GM18511 (cell line): ENCODE results near the gene TBL1XR1.

ENCODE experiments used
- ATAC-seq: cut with Tn5 transposase; IDR thresholded peaks from one replicate; pipeline ENCODE4 v1.9.1; 2021; ENCODE audit warnings: mild to moderate bottlenecking, moderate library complexity; ENCODE audit not compliant: unreplicated experiment

The TBL1XR1 gene

DNA sequence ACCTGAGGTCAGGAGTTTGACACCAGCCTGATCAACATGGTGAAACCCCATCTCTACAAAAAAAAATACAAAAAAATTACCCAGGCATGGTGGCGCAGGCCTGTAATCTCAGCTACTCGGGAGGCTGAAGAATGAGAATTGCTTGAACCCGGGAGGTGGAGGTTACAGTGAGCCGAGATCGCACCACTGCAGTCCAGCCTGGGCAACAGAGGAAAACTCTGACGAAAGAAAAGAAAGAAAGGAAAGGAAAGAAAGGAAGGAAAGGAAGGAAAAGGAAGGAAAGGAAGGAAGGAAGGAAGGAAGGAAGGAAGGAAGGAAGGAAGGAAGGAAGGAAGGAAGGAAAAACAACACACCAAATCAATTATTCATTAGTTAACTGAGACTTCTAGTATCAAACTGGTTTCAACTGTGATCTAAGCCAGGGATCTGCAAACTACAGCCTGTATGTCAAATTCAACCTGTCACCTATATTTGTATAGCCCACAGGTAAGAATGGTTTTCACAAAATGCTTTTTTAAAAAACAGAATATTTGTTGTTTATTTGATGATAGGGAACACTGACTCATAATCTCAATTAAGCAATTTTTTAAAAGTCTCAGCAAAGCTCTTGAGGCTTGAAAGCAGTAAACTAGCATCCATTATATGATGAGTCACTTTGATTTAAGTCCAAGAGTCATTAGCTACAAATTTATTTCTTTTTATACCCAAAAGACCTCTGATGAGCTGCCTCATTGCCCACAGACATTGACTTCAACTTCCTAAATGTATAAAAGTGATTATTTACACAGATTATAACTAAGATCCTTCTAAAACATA, 127.6 kb downstream of the TBL1XR1 start:
- ATAC-seq: no peak

DNA sequence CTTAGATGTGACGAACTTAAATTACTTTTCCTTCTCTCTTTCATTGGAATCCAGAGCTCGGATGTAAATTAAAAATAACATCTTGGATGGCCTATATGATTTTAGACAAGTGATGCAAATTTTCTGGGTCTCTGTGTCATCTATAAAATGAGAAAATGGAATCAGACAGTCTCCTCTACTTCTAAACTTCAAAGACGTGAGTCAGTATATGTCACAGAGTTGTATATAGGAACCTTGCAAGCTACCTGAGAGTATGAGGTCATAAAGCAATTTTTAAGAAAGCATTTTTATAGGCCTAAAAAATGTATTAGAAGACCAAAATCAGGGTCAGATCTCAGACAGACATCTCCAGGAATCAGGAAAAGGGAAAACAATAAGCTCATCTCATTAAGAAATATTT, 128.3 kb downstream of the TBL1XR1 start:
- ATAC-seq: no peak

DNA sequence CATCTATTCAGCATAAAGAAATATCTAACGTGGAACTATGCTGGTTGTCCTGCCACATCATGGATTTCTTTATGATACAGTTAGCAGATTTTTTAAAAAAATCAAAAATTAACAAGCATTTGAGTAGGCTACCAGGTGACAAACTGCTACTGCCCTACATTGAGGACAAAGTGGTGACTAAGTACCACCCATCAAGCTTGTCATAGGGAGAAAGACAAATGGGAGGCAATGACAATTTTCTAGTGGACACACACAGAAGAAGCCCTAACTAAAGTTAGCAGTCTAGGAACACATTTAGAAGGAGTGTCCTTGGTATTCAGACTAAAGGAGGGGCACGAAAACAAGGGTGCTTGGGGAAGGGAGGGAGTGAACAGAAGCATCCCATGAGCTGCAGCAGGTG, 131.2 kb downstream of the TBL1XR1 start:
- no peak for ATAC-seq

DNA sequence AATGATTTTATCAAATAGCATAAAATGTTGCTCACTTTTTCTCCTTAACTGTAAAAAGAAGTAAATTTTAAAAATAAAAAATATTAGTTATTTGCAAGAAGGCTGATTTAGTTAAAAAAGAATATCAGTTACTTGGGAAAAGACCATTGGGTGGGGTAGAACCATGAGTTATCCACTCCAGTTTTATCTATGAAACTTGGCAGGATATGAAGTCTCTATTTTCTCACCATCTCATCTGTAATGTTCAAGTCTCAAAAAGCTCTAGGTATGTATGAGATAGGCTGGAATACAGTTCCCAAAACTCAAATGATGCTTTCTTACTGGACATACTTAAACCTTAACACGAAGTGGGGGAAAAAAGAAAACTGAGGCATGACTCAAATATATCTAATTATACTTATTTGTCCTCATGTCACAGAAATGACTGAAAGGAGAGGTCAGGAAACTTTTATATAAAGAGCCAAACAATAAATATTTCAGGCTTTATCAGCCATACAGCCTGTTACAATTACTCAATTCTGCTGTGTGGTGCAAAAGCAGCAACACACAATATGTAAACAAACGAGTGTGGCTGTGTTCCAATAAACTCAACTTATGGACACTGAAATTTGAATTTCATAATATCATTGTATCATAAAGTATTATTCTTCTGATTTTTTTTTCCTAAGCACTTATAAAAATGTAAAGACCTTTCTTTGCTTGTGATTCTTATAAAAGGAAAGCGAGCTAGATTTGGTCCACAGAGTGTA, 131.8 kb downstream of the TBL1XR1 start:
- ATAC-seq: no peak

GRCh38 chr3:177062052-177062732, 135.1 kb downstream of the TBL1XR1 start:
- no peak for ATAC-seq

GRCh38 chr3:177061369-177061768, 135.9 kb downstream of the TBL1XR1 start:
- ATAC-seq: no peak

DNA sequence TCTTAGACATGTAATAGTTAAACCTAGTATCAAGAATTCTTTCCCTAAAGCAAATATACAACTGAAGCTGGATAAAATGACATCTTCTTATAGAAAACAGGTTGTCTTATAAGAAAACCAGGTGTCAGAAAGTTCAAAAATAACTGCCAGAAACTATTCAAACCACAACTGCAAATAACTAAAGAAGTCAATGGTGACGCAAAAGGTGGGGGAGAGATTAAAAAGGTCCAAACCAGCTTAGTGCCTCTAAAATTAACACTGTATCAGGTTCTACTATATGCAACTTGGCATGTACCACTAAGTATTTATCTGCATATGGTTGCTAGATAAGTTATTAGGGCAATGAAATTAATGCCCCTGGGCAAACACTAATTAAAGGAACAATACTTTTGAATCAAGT, 136.8 kb downstream of the TBL1XR1 start:
- no peak for ATAC-seq

DNA sequence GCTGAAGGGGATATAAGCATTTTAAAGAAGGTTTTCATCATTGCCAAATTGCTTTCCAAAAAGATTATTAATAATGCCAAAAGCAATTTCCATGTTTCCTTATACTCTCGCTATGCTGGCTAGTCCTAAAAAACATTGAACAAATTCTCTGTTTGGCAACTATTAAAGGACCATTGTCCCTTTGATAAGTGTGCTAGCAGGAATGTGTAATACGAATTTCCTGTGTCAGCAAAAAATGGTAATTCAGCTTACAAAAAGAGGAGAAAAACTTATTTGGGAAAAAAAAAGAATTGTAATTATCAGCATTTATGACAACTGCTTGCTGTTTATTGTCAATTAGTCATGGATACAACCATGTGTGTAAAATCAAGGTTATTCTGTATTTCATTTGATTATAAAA, 138.6 kb downstream of the TBL1XR1 start:
- no peak for ATAC-seq

DNA sequence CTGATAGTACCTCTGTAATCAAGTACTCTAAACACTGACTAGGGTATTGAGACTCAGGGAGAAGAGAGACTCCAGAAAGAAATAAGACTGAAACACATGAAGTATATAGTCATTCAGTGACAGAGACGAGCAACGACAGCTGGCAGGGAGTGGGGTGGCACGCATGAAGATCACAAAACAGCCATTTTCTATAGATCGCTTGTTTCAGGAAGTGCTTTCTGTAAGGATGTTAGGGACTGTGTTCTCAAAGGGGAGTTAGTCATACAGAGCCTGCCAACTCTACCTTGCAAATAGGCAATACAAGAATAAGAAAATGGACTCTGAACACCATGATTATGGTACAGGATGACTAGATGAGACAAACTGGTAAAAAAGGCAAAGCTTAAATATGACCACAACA, 139.5 kb downstream of the TBL1XR1 start:
- peak; percentile 95 for ATAC-seq

DNA sequence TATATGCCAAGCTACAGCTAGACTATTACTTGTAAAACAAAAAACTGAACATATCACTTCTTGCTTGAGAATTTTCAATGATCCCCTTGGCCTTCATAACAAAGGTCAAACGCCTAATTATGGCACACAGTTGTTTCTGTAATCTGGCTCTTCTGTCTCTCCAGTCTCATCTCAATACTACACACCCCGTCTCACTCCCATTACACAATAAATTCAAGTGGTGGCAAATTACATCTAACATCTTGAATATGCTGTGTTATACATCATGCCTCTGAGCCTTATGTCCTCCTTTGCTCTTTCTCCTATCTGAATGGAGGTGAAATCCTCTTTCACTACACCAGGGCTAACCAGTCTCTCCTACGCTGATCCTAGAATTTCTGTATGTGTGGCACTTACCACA, 140.4 kb downstream of the TBL1XR1 start:
- ATAC-seq: no peak

- no peak for ATAC-seq
Observed at GRCh38 chr3:177055605-177056571, 141.4 kb downstream of the TBL1XR1 start.

DNA sequence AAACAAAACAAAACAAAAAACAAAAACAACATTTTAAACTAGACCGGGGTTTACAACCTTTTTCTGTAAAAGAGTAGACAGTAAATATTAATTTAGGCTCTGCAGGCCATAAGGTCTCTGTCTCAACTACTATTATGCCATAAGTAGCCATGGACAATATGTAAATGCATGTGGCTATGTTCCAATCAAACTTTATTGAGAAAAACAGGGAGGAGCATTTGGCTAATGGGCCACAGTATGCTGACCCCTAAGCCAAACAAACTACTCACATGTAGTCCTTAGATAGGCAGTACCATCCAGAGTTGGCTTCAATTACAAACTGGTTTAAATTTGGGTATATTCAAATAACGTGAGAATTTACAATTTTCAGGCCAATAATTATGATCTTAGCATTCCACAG, 144.2 kb downstream of the TBL1XR1 start:
- no peak for ATAC-seq

GRCh38 chr3:177051411-177051810, 145.9 kb downstream of the TBL1XR1 start:
- no peak for ATAC-seq

- ATAC-seq: peak; percentile 79
Observed at GRCh38 chr3:177050501-177051237, 146.6 kb downstream of the TBL1XR1 start.

- no peak for ATAC-seq
Observed at GRCh38 chr3:177045767-177046166, 151.5 kb downstream of the TBL1XR1 start.

DNA sequence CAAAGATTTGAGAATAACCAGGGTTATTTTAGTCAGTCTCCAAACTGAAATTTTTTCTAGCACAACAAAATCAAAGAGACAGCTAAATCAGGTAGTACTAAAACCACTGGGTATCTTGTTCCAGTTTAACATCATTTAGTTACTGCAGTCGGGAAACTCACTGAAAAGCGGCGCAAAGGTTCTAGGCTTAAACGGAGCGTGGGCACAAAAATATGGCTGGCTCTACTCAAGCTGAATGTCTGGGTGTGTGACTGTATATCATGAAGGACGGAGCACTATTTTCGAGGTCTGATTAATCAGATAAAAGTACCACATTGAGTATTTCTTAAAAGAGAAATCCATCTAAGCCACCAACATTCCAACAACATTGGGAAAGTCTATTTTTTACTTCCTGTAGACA, 152.1 kb downstream of the TBL1XR1 start:
- no peak for ATAC-seq

DNA sequence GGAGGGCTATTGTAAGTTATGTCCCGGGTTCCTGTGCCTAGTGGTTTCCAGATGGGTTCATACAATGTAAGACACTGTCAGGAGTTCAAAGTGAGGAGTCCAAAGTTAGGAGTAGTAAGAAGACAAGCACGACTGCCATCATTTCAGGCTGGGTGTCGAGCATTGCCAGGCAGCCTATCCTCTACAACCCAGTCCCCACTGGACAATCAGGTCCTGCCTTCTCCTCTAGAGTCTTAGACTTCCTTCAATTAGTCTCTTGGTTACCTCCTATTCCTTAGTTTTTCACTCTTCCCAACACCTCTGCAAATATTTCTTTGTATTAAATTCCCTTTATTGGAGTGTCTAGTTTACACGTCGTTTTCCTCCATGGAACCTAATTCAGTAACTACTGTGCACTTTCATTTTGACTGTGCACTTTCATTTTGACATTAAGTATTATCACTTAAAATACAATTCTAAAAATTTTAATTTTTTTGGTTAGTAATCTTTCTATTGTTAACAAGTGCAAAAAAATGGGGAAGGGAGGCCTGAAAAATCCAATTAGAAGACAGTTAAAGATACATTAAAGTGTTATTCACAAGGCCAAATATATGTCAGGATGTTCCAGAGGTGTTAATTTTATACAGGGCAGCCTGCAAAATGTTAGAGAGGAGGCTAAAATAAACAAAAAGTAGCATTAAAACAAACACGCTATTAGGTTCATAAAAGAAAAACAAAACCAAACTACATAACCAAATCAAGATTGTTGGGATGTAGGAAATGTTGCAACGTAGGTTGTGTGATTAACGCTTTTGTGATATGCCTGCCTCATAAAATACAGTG, 155.3 kb downstream of the TBL1XR1 start:
- peak; percentile 76 for ATAC-seq

GRCh38 chr3:177041021-177041729, 156.1 kb downstream of the TBL1XR1 start:
- peak; percentile 17 for ATAC-seq
